Activated T-helper 2 cell treated with anti-CD3 and anti-CD28 coated beads, Interferon-gamma antibody, Interleukin-2, Interleukin-4, amounts not matched to agents 10 μg/mL and 5 μg/mL and 100 μg/mL, durations not matched to agents 14 hours and 24 hours and 36 hours (primary cell): Measurements from ENCODE around the gene LYSMD4. TPM values are rescaled to one million over a fixed set of nuclear protein-coding genes. Genes with fewer than 3 reads are reported as not detected.

Experiments
- DNase-seq: peaks from one replicate; pipeline ENCODE4 v3.0.0; 2021; ENCODE audit warnings: low spot score
- H3K27ac Mint-ChIP-seq: one replicate; pipeline ENCODE4 v1.8.0; 2021; ENCODE audit warnings: mixed read lengths
- H3K27me3 Mint-ChIP-seq: one replicate; pipeline ENCODE4 v1.8.0; 2021; ENCODE audit warnings: low read depth, mixed read lengths
- H3K36me3 Mint-ChIP-seq: one replicate; pipeline ENCODE4 v1.8.0; 2021; ENCODE audit warnings: low read depth, mixed read lengths
- H3K4me1 Mint-ChIP-seq: one replicate; pipeline ENCODE4 v1.8.0; 2021; ENCODE audit warnings: low read depth, mixed read lengths
- H3K4me3 Mint-ChIP-seq: one replicate; pipeline ENCODE4 v1.8.0; 2021; ENCODE audit warnings: low read depth, mild to moderate bottlenecking, moderate library complexity, mixed read lengths
- H3K9me3 Mint-ChIP-seq: one replicate; pipeline ENCODE4 v1.8.0; 2021; ENCODE audit warnings: mixed read lengths
- intact Hi-C: fragments of 100-400 bp; cut with micrococcal nuclease; formaldehyde crosslinking; loops from one replicate; pipeline ENCODE4 v1.15.1; 2023
- total RNA-seq: library from RNA; stranded (reverse); gene quantifications from 2 replicates; pipeline ENCODE4 v1.2.3, GENCODE V29; 2022

LYSMD4 gene
- total RNA-seq, 1 donor from 2014 or later: 7.6 TPM

- intact Hi-C loops: no loop called here
- H3K4me3 Mint-ChIP-seq: no peak overlapping the region
- H3K36me3 Mint-ChIP-seq: peaks cover 76% of the 10 kb centered on the region
Observed at GRCh38 chr15:99683000-99683670, 50.1 kb downstream of the LYSMD4 start.

GRCh38 chr15:99682455-99682854, 50.8 kb downstream of the LYSMD4 start:
- no peaks in the 10 kb centered on the region for H3K27me3 Mint-ChIP-seq
- no peak overlapping the region for H3K4me3 Mint-ChIP-seq
- H3K27ac Mint-ChIP-seq: peak overlapping the region; percentile 5
- peaks cover 19% of the 10 kb centered on the region for H3K4me1 Mint-ChIP-seq
- intact Hi-C loops: no loop called here
- H3K36me3 Mint-ChIP-seq: peaks cover 75% of the 10 kb centered on the region
- DNase-seq: no peak
- peaks cover 31% of the 10 kb centered on the region for H3K9me3 Mint-ChIP-seq

More at GRCh38 chr15:99683000-99683670, 50.1 kb downstream of the LYSMD4 start:
- Mint-ChIP-seq H3K9me3 (peaks cover 33% of the 10 kb centered on the region), H3K27ac (peak overlapping the region; percentile 68), H3K27me3 (no peaks in the 10 kb centered on the region), H3K4me1 (peaks cover 15% of the 10 kb centered on the region)
- no peak for DNase-seq

- Mint-ChIP-seq H3K27me3 (no peaks in the 10 kb centered on the region), H3K27ac (no peak overlapping the region), H3K9me3 (peaks cover 29% of the 10 kb centered on the region), H3K36me3 (peaks cover 75% of the 10 kb centered on the region), H3K4me3 (no peak overlapping the region), H3K4me1 (peaks cover 22% of the 10 kb centered on the region)
- intact Hi-C loops: no loop called here
- no peak for DNase-seq
Observed at GRCh38 chr15:99681990-99682389, 51.2 kb downstream of the LYSMD4 start.

- peaks cover 68% of the 10 kb centered on the region for H3K36me3 Mint-ChIP-seq
Observed at GRCh38 chr15:99680276-99680675, 53.0 kb downstream of the LYSMD4 start.

GRCh38 chr15:99677540-99678134, 55.6 kb downstream of the LYSMD4 start:
- no peak for DNase-seq
- Mint-ChIP-seq H3K9me3 (no peaks in the 10 kb centered on the region), H3K4me1 (peaks cover 15% of the 10 kb centered on the region), H3K36me3 (peaks cover 56% of the 10 kb centered on the region), H3K27ac (no peak overlapping the region), H3K4me3 (no peak overlapping the region), H3K27me3 (no peaks in the 10 kb centered on the region)
- intact Hi-C loops: no loop called here

More at GRCh38 chr15:99680276-99680675, 53.0 kb downstream of the LYSMD4 start:
- intact Hi-C loops: no loop called here
- no peaks in the 10 kb centered on the region for H3K27me3 Mint-ChIP-seq
- H3K9me3 Mint-ChIP-seq: peaks cover 13% of the 10 kb centered on the region
- no peak overlapping the region for H3K27ac Mint-ChIP-seq
- peaks cover 22% of the 10 kb centered on the region for H3K4me1 Mint-ChIP-seq
- no peak overlapping the region for H3K4me3 Mint-ChIP-seq
- no peak for DNase-seq

Other genes starting within 250 kb of the LYSMD4 start
- gene MEF2A, start 167.5 kb downstream of the LYSMD4 start, total RNA-seq: 20.9 and 23.4 TPM in 2 replicates